Measurements from ENCODE around the gene INPP5K. TPM values are rescaled to one million over a fixed set of nuclear protein-coding genes. Genes with fewer than 3 reads are reported as not detected.
"Not testable (repeated sequence)": the region's sequence is repeated elsewhere in the genome, so short reads cannot be mapped to it uniquely, and the experiment has no call there.

Gene INPP5K
- total RNA-seq, 1 donor from 2014 or later = 42.4 TPM

DNA sequence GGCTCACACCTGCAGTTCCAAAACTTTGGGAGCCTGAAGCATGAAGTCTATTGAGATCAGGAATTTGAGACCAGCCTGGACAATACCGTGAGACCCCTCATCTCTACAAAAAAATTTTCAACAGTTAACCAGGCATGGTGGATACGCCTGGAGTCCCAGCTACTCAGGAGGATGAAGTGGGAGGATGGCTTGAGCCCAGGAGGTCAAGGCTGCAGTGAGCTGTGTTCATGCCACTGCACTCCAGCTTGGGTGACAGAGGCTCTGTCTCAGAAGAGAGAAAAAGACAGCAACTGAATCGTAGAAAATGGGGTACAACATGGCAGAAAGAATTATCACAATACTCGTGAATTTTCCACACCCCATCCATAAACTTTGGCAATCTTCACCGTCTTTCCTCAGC, 63.6 kb downstream of the INPP5K start:
- DNase-seq = no peak
- H3K9me3 Mint-ChIP-seq (ENCODE audit: unreplicated experiment) = peaks cover 8% of the 10 kb centered on the region
- no peaks in the 10 kb centered on the region for H3K36me3 Mint-ChIP-seq (ENCODE audit: unreplicated experiment)
- H3K4me1 Mint-ChIP-seq (ENCODE audit: low read depth, unreplicated experiment) = peaks cover 10% of the 10 kb centered on the region
- TF ChIP-seq, protein P1, sequence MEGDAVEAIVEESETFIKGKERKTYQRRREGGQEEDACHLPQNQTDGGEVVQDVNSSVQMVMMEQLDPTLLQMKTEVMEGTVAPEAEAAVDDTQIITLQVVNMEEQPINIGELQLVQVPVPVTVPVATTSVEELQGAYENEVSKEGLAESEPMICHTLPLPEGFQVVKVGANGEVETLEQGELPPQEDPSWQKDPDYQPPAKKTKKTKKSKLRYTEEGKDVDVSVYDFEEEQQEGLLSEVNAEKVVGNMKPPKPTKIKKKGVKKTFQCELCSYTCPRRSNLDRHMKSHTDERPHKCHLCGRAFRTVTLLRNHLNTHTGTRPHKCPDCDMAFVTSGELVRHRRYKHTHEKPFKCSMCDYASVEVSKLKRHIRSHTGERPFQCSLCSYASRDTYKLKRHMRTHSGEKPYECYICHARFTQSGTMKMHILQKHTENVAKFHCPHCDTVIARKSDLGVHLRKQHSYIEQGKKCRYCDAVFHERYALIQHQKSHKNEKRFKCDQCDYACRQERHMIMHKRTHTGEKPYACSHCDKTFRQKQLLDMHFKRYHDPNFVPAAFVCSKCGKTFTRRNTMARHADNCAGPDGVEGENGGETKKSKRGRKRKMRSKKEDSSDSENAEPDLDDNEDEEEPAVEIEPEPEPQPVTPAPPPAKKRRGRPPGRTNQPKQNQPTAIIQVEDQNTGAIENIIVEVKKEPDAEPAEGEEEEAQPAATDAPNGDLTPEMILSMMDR (IDR thresholded peaks at IDR 0.05; ENCODE audit: partially characterized antibody, unreplicated experiment) = no peak
- H3K4me3 Mint-ChIP-seq (ENCODE audit: unreplicated experiment) = peak overlapping the region; percentile 54
- no peak overlapping the region for H3K27ac Mint-ChIP-seq (ENCODE audit: unreplicated experiment)
- H3K27me3 Mint-ChIP-seq (ENCODE audit: unreplicated experiment) = peaks cover 2% of the 10 kb centered on the region

- not testable (repeated sequence) for DNase-seq; H3K4me1 Mint-ChIP-seq (ENCODE audit: low read depth, unreplicated experiment); H3K9me3 Mint-ChIP-seq (ENCODE audit: unreplicated experiment); H3K36me3 Mint-ChIP-seq (ENCODE audit: unreplicated experiment); H3K4me3 Mint-ChIP-seq (ENCODE audit: unreplicated experiment); H3K27ac Mint-ChIP-seq (ENCODE audit: unreplicated experiment); H3K27me3 Mint-ChIP-seq (ENCODE audit: unreplicated experiment)
Observed at GRCh38 chr17:1450261-1450660, 66.2 kb downstream of the INPP5K start.

- H3K27ac Mint-ChIP-seq (ENCODE audit: unreplicated experiment) = no peak overlapping the region
Observed at GRCh38 chr17:1449412-1449967, 66.9 kb downstream of the INPP5K start.

GRCh38 chr17:1447052-1447451, 69.4 kb downstream of the INPP5K start:
- H3K4me3 Mint-ChIP-seq (ENCODE audit: unreplicated experiment) = no peak overlapping the region

More at GRCh38 chr17:1449412-1449967, 66.9 kb downstream of the INPP5K start:
- no peak for DNase-seq
- H3K36me3 Mint-ChIP-seq (ENCODE audit: unreplicated experiment) = no peaks in the 10 kb centered on the region
- H3K4me3 Mint-ChIP-seq (ENCODE audit: unreplicated experiment) = no peak overlapping the region
- peaks cover 4% of the 10 kb centered on the region for H3K4me1 Mint-ChIP-seq (ENCODE audit: low read depth, unreplicated experiment)
- TF ChIP-seq, protein P1 (IDR thresholded peaks at IDR 0.05; ENCODE audit: partially characterized antibody, unreplicated experiment) = no peak
- H3K27me3 Mint-ChIP-seq (ENCODE audit: unreplicated experiment) = no peaks in the 10 kb centered on the region
- peaks cover 3% of the 10 kb centered on the region for H3K9me3 Mint-ChIP-seq (ENCODE audit: unreplicated experiment)

GRCh38 chr17:1446201-1446600, 70.2 kb downstream of the INPP5K start:
- Mint-ChIP-seq H3K9me3 (ENCODE audit: unreplicated experiment) (peaks cover 1% of the 10 kb centered on the region), H3K36me3 (ENCODE audit: unreplicated experiment) (no peaks in the 10 kb centered on the region), H3K27ac (ENCODE audit: unreplicated experiment) (no peak overlapping the region), H3K27me3 (ENCODE audit: unreplicated experiment) (no peaks in the 10 kb centered on the region), H3K4me3 (ENCODE audit: unreplicated experiment) (no peak overlapping the region), H3K4me1 (ENCODE audit: low read depth, unreplicated experiment) (no peaks in the 10 kb centered on the region)
- TF ChIP-seq, protein P1 (IDR thresholded peaks at IDR 0.05; ENCODE audit: partially characterized antibody, unreplicated experiment) = no peak
- DNase-seq = no peak

More at GRCh38 chr17:1447052-1447451, 69.4 kb downstream of the INPP5K start:
- H3K9me3 Mint-ChIP-seq (ENCODE audit: unreplicated experiment) = peaks cover 1% of the 10 kb centered on the region
- TF ChIP-seq, protein P1 (IDR thresholded peaks at IDR 0.05; ENCODE audit: partially characterized antibody, unreplicated experiment) = no peak
- H3K4me1 Mint-ChIP-seq (ENCODE audit: low read depth, unreplicated experiment) = no peaks in the 10 kb centered on the region
- H3K27me3 Mint-ChIP-seq (ENCODE audit: unreplicated experiment) = no peaks in the 10 kb centered on the region
- no peak overlapping the region for H3K27ac Mint-ChIP-seq (ENCODE audit: unreplicated experiment)
- H3K36me3 Mint-ChIP-seq (ENCODE audit: unreplicated experiment) = no peaks in the 10 kb centered on the region
- no peak for DNase-seq

DNA sequence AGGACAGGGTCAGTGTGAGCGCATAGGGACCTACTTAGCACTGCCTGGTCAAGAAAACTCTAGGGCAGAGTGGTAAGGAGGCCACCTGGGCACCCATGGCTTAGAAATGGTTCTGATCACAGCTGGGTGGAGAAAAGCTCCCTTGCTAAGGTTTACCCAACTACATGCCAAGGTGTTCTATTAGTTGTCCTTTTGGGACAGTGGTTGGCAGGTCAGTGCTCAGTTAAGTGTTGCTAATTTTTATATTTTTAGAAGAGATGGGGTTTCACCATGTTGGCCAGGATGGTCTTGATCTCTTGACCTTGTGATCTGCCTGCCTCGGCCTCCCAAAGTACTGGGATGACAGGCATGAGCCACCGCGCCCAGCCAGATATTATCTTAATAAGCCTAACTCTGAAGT, 70.7 kb downstream of the INPP5K start:
- not testable (repeated sequence) for H3K9me3 Mint-ChIP-seq (ENCODE audit: unreplicated experiment); H3K27me3 Mint-ChIP-seq (ENCODE audit: unreplicated experiment); H3K4me1 Mint-ChIP-seq (ENCODE audit: low read depth, unreplicated experiment); H3K36me3 Mint-ChIP-seq (ENCODE audit: unreplicated experiment); DNase-seq; H3K27ac Mint-ChIP-seq (ENCODE audit: unreplicated experiment); H3K4me3 Mint-ChIP-seq (ENCODE audit: unreplicated experiment)

Other genes starting within 250 kb of the INPP5K start
- gene BHLHA9, start 246.2 kb downstream of the INPP5K start, total RNA-seq (ENCODE audit: unreplicated experiment) = not detected
- gene TRARG1, start 236.9 kb downstream of the INPP5K start, total RNA-seq (ENCODE audit: unreplicated experiment) = 0.98 TPM
- gene YWHAE, start 116.4 kb downstream of the INPP5K start, total RNA-seq (ENCODE audit: unreplicated experiment) = 1,106 TPM
- 46.4 TPM for gene CRK, start 60.4 kb downstream of the INPP5K start, total RNA-seq (ENCODE audit: unreplicated experiment)
- 58.5 TPM for gene MYO1C, start 23.9 kb downstream of the INPP5K start, total RNA-seq (ENCODE audit: unreplicated experiment)
- gene PITPNA, start 46.2 kb upstream of the INPP5K start, total RNA-seq (ENCODE audit: unreplicated experiment) = 65.5 TPM
- 31.3 TPM for gene SLC43A2, start 112.2 kb upstream of the INPP5K start, total RNA-seq (ENCODE audit: unreplicated experiment)
- 4.0 TPM for gene SCARF1, start 129.1 kb upstream of the INPP5K start, total RNA-seq (ENCODE audit: unreplicated experiment)
- 4.2 TPM for gene RILP, start 133.3 kb upstream of the INPP5K start, total RNA-seq (ENCODE audit: unreplicated experiment)
- gene PRPF8, start 168.3 kb upstream of the INPP5K start, total RNA-seq (ENCODE audit: unreplicated experiment) = 297 TPM
- gene TLCD2, start 193.8 kb upstream of the INPP5K start, total RNA-seq (ENCODE audit: unreplicated experiment) = 0.96 TPM
- 13.4 TPM for gene WDR81, start 208.1 kb upstream of the INPP5K start, total RNA-seq (ENCODE audit: unreplicated experiment)
- 0.37 TPM for gene SERPINF2, start 226.3 kb upstream of the INPP5K start, total RNA-seq (ENCODE audit: unreplicated experiment)
- gene SERPINF1, start 245.4 kb upstream of the INPP5K start, total RNA-seq (ENCODE audit: unreplicated experiment) = 9.7 TPM

Measured in glutamatergic neuron (in vitro differentiated cells).